ENCODE results near the gene LTO1.

Gene LTO1

DNA sequence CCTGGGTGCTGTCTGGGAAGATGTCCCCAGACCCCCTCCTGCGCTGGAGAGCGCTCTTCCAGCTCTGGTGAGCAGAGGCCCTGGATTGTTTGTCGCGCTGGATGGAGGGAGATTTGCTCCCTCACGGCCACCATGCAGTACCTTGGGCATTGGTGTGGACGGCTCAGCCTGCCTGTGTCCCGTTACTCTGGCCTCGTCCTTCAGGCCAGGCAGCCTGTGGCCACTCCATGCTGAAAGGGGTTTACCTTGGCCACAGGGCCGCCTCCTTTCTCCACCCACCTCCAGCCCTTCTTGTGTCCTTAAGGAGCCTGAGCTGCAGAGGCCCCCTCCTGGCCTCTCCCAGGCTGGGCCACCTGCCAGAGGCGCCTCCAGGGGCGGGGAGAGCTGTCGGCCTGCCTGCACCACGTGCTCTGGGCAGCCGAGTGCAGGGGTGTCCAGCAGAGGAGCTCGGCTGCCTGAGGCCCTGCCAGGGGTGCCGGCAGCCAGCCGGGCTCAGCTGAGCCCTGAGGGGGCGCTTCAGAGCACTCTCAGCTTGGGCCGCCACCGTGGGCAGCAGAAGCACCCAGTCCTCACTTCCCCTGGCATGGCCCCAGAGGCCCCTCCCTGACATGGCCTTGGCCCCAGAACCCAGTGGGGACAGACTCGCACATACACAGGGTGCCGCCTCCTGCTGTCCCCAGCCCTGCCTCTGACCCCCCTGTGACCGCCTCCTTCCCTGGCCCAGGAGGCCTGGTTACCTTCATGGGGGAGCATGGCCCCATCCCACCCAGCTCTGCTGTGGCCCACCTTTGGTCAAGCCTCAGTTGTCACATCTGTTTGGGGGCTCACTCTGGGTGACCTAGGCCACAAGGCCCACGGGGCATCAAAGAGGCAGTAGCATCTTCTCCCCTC, 30.8 kb downstream of the LTO1 start:
- no peak for DNase-seq

DNA sequence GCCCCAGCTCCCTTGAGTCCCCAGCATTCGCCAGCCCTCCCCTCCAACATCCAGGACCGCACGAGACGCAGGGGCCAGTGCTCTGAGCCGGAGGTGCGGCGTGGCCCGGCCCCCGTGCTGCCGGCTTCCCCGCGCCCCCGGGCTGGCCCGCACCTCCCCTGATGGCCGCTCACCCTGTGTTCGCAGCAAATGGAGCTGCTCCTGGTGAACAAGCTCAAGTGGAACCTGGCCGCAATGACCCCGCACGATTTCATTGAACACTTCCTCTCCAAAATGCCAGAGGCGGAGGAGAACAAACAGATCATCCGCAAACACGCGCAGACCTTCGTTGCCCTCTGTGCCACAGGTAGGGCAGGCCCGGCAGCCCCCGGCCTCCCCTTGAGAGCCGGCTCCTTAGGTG, 31.5 kb downstream of the LTO1 start:
- no peak for DNase-seq

DNA sequence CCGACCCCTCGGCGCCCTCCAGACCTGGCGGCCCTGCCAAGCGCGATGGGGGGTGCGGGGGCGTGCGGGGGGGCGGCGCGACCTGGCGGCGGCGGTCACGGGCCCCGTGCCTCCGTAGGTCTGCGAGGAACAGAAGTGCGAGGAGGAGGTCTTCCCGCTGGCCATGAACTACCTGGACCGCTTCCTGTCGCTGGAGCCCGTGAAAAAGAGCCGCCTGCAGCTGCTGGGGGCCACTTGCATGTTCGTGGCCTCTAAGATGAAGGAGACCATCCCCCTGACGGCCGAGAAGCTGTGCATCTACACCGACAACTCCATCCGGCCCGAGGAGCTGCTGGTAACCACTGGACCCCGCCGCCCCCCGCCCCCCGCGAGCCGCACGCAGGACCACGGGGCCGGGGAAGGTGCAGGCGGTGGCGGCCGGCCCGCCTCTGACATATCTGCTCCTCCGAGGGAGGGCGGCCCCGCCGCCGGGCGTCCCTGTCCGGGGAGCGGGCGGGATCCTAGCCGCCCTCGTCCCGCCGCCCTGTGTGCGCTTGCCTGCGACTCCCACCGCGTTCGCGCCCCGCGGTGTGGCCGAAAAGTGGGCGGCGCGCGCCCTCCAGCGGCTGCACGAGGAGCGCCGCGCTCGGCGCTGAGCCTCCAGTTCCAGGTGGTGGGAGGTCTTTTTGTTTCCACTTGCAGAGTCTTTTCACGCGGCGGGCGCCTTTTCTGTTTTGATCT, 32.1 kb downstream of the LTO1 start:
- DNase-seq = peak; percentile 76

DNA sequence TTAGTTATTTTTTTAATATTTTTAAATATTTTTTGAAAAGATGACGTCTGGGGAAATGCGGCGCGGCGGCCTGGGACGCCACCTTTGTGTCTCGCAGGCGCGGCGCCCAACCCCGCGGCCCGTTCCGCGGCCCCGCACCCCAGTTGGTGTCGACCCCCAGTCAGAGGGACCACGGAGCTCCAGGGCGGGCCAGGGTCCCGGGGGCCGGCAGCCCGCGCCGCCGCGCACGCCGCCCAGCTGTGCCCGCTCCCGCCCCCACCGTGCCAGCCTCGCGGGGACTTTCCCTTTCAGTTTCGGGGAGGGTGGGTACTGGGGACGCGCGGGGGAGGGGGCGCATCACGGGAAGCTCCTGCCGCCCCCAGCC, 32.6 kb downstream of the LTO1 start:
- DNase-seq = peak; percentile 32 to 46

DNA sequence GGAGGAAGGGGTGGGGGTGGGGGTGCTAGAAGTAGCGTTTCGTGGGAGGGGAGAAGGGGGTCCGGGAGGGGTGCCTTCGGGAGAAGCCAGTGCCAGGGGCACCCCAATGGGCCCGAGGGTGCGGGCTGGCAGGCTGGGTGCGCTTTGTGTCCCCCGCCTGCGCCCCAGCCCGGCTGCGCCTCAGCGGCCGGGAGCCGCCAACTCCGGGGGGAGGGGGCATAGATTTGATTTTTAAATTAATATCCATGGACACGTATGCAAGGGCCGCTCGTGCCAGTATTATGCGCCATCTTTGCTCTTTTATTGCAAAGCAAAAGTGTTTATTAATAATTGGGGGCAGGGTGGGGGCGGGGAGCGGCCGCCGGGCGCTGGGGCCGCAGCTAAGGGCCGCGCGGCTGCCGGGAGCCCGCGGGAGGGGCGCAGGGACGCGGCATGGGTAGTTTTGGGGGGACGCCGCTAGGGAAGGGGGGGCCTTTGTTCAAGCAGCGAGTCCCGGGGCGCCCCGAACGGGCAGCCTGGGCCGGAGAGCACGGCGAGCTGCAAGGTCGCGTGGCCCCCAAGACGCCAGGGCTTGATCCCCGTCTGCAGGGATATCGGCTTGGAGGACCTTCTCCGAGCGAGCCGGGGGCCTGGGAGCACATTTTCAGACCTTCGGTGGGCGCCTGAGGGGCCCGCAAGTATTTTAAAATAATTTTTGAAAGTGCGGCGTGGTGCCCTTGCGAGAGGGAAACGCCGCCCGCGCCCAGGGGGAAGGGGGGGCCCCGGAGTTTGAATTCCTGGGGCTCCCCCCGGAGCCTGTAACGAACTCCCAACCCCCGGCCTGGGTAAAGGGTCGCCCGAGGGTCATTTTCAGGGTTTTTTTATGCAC, 33.2 kb downstream of the LTO1 start:
- DNase-seq = no peak

DNA sequence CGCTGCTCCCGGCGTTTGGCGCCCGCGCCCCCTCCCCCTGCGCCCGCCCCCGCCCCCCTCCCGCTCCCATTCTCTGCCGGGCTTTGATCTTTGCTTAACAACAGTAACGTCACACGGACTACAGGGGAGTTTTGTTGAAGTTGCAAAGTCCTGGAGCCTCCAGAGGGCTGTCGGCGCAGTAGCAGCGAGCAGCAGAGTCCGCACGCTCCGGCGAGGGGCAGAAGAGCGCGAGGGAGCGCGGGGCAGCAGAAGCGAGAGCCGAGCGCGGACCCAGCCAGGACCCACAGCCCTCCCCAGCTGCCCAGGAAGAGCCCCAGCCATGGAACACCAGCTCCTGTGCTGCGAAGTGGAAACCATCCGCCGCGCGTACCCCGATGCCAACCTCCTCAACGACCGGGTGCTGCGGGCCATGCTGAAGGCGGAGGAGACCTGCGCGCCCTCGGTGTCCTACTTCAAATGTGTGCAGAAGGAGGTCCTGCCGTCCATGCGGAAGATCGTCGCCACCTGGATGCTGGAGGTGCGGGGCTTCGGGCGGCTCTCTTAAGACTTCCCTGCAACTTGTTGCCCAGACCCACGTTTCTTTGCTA, 34.1 kb downstream of the LTO1 start, which contains the start of gene CCND1:
TSS of gene CCND1 (plus strand) at position 162 of the 587 bp plus-strand sequence. CDS start at position 320, 158 bp downstream.
- peak; percentile 45 to 50 for DNase-seq

DNA sequence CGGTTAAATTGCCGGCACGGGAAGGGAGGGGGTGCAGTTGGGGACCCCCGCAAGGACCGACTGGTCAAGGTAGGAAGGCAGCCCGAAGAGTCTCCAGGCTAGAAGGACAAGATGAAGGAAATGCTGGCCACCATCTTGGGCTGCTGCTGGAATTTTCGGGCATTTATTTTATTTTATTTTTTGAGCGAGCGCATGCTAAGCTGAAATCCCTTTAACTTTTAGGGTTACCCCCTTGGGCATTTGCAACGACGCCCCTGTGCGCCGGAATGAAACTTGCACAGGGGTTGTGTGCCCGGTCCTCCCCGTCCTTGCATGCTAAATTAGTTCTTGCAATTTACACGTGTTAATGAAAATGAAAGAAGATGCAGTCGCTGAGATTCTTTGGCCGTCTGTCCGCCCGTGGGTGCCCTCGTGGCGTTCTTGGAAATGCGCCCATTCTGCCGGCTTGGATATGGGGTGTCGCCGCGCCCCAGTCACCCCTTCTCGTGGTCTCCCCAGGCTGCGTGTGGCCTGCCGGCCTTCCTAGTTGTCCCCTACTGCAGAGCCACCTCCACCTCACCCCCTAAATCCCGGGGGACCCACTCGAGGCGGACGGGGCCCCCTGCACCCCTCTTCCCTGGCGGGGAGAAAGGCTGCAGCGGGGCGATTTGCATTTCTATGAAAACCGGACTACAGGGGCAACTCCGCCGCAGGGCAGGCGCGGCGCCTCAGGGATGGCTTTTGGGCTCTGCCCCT, 34.7 kb downstream of the LTO1 start:
- peak in 1 of 2 donors; percentile 13 for DNase-seq

DNA sequence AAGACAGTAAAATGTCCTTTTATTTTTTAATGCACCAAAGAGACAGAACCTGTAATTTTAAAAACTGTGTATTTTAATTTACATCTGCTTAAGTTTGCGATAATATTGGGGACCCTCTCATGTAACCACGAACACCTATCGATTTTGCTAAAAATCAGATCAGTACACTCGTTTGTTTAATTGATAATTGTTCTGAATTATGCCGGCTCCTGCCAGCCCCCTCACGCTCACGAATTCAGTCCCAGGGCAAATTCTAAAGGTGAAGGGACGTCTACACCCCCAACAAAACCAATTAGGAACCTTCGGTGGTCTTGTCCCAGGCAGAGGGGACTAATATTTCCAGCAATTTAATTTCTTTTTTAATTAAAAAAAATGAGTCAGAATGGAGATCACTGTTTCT, 35.3 kb downstream of the LTO1 start:
- DNase-seq = no peak

DNA sequence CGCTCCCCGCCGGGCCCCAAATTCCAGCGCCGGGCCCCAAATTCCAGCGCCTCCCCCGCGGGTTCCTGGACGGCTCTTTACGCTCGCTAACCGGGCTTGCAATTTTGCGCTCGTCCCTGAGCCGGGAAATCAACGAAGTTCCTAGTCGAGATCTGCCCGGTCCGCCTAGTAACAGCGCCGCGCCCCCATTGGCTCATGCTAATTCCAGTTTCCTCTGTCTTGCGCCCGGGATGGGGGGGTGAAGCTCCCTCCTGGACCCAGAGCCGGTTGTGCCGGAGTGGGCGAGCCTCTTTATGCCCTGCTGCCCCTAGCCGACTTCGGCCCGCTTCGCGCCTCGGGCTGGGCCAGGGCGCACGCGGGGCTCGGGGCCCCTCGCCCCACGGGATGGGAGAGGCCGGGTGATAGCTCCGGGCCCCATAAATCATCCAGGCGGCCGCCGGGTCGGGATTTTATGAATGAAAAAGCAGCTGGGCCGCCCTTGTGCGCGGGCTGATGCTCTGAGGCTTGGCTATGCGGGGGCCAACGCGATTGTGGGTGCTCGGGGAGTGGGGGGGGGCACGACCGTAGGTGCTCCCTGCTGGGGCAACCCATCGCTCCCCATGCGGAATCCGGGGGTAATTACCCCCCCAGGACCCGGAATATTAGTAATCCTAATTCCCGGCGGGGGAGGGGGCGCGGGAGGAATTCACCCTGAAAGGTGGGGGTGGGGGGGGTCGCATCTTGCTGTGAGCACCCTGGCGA, 36.0 kb downstream of the LTO1 start:
- DNase-seq = no peak

DNA sequence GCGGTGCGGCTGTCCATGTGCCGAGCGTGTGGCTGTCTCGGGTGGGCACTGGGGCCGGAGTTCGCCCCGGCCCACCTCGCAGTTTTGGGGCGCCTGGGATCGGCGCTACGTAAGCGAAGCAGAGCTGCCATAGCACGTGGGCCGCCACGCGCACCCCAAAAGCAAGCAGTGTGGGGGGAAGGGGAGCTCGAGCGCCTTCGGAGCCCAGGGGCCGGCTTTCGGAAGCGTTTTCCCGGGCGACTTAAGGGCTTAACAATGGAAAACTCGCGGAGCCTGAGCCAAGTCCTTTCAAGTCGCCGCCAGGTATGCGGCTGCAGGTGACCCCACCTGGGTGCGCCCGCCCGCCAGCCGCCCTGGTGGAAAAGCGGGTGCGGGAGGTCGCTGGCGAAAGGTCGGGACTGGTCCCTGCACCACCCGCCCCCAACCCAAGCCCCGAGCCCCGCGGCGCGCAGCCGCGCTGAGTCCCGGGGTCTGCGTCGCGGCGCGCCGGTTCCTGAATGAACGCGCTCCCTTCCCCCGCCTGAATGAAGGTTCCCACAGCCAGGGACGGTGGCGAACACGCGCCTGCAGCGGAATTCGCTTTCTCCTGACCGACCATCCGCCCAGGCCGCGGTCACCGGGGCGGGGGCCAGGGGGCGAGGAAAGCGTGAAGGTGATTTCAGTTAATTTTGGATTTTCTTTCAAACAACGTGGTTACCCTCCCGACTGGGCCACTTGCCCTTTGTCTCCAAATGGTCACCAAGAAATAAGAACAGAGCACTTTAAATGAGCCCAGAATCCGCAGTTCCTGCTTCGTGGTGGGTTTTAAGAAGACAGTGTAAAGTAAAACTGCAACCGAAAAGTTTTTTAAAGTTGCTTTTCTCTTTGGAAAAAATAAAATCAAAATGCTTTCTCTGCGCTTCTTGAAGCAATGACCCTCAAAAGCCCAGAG, 36.9 kb downstream of the LTO1 start:
- DNase-seq = no peak

DNA sequence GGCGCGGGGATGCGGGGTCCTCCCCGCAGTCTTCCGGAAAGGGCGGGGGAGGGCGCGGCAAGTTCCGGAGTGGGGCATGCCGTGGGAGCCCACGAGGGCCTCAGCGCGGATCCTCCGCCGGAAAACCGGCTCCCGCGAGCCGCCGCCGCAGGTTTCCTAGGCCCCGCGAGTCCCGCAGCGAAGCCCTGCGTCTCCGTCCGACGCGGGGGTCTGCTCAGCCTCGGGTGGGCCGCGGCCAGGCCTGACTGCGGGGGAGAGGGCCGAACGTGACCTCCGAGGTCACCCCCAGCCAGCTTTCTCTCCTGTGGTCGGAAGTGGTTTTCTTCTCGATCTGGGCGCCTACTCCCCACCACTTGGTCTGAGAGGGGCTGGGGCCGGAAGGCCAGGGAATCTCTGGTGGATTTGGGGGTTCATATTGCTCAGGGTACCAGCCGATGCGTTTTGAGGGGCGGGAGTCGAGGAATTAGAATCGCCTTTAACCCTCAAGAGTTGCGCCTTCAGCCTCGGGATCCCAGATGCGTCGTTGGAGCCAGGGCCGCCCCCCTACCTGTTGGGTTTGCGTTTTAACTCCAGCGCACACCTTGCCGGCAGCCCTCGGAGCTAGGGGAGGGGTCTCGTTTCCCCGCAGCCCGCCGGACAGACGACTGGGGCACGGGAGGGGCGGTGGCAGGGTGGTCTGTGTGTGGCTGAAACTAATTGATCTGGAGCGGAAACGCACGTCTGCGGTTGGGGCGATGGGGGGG, 37.8 kb downstream of the LTO1 start:
- no peak for DNase-seq

DNA sequence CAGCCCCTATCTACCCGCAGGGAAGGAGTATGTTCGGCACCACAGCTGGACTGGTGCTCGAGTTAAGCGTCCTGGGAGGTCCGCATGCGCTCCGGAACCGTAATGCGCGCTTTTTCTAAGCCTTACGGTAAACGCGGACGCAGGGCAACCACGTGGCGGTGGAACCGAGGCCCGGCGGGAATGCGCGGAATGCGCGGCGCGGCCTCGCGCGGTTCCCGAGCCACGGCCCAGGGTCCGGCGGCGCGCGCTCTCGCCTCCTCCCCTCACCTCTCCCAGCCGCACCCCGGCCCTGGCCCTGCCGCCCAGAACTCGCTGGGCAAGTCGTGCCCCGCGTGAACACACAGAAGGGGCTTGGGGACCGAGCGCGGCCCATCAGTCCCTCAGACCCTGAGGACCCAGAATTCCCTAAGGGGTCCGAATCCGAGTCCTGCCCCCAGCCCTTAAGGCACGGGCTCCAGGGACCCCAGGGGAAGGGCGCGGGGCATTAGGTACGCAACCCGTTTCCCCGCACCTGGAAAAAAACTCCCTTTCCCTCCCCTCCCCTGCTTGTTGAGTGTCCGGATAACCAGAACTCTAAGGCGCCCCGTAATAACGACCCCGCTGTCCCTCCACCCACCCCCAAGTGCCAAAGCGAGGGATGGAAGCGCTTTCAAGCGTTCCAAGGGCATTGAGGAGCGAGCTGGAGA, 38.5 kb downstream of the LTO1 start:
- no peak for DNase-seq

DNA sequence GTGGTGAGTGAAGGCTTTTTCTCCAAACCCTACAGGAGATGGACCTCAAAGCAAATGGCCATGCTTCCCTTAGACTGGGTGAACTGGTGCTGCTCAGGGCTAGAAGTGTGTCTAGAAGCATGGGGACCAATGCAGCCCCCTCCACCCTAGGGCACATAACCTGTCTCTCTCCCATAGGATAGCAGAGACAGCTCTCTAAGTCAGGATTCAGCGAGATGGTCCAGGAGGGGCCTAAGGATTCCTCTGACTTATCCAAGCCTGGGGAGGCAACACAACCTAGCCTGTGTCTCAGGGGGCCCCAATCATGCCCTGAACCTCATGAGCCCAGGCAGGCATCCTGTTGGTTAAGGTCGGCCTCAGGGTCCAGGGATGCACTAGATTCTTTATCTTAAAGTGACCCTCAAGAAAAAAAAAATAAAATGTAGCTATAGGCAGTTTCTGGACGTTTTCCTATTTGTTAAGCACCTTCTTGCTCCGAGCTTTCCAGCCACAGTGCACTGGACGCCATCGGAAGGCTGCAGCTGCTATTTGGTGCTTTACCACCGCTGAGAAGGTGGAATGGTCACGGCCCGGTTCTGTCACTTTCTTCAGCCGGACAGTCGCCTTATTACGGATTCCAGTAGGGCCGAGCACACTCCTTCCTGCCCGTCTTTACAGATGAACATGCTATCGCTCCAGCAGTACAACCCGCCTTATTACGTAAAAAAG, 39.2 kb downstream of the LTO1 start:
- no peak for DNase-seq

DNA sequence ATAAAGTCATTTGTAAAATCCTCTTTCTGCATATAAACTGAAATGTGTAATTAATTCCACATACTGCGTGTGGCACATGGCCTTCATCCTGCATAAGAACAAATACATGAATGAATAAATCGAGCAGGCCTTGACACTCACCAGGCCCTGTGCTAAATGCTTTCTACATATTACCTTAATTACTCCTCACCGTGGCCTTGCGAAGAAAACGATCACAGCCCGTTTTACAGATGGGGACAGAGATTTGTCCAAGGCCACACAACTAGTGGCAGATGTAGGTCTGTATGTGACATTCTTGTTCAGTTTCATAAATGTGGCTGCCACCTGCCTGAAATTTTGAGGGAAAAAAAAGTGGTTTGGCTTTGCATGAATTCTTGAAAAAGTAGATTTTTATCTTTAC, 40.0 kb downstream of the LTO1 start:
- no peak for DNase-seq

DNA sequence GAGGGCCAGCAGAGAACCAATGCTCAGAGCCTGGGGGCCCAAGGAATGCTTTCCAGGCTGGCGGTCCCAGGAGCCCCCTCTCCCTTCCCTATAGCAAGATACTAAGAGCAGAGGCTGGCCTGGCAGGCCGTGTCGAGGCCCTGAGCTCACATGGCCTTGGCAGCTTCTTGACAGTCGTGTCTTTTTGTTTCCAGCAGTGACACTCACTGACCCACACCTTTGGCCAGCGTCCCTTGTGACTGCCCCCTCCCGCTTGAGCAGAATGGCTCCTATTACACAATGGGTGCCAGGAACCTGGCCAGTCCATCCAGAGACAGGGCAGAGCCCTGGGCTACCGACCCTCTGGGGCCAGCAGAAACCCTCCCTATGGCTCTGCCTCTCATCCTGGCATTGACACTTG, 40.6 kb downstream of the LTO1 start:
- DNase-seq = no peak

DNA sequence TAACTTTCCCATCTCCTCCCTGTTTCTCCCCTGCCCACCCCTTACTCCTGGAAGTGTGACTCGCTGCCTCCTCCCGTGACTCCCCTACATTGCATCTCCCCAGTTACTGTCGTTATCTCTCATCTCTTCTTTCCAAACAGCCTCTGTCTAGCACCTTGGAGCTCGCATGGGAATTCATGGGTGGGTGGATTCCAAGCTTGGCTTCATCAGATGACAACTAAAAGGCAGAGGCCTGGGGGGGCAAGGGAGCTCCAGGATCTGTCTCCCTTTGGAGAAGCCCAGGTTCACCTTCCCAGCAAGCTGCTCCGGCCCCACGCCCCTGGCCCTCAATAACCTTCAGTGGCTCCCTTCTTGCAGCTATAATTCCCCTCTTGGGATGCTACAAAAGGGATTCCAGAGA, 41.1 kb downstream of the LTO1 start:
- no peak for DNase-seq

DNA sequence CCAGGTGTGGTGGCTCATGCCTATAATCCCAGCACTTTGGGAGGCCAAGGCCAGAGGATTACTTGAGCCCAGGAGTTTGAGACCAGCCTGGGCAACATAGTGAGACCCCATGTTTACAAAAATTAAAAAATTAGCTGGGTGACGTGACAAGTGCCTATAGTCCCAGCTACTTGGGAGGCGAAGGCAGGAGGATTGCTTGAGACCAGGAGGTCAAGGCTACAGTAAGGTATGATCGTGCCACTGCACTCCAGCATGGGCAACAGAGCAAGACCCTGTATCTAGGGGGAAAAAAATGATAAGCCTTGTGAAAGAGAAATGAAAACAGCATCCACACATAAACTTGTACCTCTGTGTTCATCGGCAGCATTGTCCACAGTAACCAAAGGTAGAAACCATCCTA, 42.3 kb downstream of the LTO1 start:
- no peak for DNase-seq

DNA sequence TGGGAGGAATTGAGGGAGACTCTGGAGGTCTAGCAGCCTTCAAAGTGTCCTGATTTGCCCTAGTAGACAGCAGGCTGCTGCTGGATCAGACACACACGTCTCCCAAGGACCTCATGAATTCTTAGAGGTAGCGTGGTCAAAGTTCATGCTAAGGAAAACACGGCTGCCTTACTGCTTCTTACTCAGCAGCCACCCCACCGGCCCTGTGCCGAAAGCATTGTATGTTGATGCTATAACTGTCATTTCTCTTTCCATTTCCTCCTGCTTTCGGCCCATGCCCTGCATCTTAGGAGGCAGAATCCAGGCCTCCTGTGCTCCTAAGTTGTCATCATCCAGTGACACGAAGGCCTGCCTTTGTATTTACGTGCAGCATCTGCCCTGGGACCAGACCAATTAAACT, 44.7 kb downstream of the LTO1 start:
- DNase-seq = no peak
